VCaP (cell line): ENCODE data around the gene LMBR1L.

Experiments
- H3K27ac ChIP-seq: fragments of 450-650 bp; 2 replicates; pipeline ENCODE4 v1.5.1; 2017
- TF ChIP-seq, protein P1 (sequence below): fragments of 450-650 bp; conservative IDR thresholded peaks from 2 replicates; pipeline ENCODE4 v1.5.1; 2017; ENCODE audit warnings: mild to moderate bottlenecking, moderate library complexity

LMBR1L gene

DNA sequence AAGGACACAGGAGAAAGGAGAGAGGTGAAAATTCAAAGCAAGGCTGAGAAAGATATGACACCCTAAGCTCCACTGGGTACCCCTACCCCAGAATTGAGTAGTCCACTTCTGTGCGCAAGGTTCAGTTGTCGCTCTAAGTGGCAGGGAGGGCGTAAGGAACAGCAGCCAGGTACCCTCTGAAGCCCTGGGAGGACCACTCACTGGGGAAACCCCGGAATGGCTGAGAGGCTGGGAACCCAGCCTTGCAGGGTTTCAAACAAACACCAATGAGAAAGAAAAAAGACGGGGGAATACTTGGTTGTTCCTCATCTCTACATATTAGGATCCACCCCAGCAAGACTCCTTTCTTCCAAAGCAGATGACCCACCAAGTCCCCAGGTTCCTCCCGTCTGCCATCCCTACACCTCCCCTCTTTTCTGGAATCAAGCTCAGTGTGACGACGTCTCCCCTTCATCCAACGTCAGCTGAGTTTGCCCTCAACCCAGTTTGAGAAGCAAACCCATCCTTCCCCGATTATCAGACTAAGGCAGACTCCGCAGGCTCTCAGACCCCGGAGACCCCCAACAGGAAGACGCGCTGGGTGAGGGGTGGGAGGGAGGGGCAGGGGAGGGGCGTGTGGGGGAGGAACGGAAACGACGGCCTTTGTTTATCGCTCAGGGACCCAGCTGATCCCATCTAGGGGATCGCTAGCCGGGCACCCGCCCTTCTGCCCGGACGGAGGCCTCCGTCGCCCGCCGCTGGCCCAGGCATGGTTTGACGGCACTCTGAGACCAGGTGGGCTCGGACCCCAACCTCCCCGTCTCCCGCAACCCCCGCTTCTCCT lies 795 bp downstream of the LMBR1L start:
- H3K27ac ChIP-seq: peak overlapping the region; percentile 88
- TF ChIP-seq, protein P1, sequence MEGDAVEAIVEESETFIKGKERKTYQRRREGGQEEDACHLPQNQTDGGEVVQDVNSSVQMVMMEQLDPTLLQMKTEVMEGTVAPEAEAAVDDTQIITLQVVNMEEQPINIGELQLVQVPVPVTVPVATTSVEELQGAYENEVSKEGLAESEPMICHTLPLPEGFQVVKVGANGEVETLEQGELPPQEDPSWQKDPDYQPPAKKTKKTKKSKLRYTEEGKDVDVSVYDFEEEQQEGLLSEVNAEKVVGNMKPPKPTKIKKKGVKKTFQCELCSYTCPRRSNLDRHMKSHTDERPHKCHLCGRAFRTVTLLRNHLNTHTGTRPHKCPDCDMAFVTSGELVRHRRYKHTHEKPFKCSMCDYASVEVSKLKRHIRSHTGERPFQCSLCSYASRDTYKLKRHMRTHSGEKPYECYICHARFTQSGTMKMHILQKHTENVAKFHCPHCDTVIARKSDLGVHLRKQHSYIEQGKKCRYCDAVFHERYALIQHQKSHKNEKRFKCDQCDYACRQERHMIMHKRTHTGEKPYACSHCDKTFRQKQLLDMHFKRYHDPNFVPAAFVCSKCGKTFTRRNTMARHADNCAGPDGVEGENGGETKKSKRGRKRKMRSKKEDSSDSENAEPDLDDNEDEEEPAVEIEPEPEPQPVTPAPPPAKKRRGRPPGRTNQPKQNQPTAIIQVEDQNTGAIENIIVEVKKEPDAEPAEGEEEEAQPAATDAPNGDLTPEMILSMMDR: no peak

GRCh38 chr12:49108958-49109404 lies 1.7 kb downstream of the LMBR1L start:
- TF ChIP-seq, protein P1: no peak
- peak overlapping the region; percentile 88 for H3K27ac ChIP-seq

DNA sequence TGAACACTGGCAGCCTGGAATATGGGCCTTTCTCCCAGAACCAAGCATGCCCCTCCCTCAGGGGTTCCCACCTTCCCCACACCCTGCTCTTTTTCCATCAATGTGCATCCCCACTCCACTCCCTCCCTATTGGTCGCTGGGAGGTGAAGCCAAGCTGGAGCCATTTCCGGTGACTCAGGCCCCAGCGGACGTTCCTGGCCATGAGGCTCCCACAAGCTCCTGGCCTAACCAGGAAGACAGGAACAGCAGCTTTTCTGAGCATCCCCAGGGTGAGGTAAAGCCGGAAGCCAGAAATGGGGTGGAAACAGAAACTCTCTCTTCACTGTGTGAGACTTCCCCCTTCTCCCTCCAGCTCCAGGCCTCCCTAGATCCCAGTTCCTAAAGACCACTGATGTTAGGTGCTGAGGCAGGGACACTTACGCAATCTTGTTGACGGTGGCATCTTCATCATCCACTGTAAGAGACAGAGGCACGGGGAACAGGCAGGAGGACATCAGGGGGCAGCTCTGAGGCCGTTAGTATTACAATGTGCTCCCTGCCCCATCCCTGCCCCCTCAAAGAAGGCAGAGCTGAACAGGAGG lies 5.1 kb downstream of the LMBR1L start:
- H3K27ac ChIP-seq: no peak overlapping the region
- TF ChIP-seq, protein P1: no peak

GRCh38 chr12:49104822-49105221 lies 5.8 kb downstream of the LMBR1L start:
- no peak overlapping the region for H3K27ac ChIP-seq
- TF ChIP-seq, protein P1: no peak

GRCh38 chr12:49100380-49100779 lies 10.3 kb downstream of the LMBR1L start:
- H3K27ac ChIP-seq: no peak overlapping the region
- TF ChIP-seq, protein P1: no peak

DNA sequence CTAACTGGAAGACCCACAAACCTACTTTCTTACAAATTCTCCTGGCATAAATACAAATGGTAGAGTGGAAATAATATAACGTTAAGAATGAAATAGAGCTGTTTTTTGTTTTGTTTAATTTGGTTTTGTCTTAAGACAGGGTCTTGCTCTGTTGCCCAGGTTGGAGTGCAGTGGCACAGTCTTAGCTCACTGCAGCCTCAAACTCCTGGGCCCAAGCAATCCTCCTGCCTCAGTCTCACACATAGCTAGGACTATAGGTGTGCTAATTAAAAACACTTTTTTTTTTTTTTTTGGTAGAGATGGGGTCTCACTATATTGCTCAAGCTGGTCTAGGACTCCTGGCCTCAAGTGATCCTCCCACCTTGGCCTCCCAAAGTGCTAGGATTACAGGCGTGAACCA lies 11.9 kb downstream of the LMBR1L start:
- TF ChIP-seq, protein P1: no peak
- no peak overlapping the region for H3K27ac ChIP-seq

GRCh38 chr12:49098035-49098451 lies 12.6 kb downstream of the LMBR1L start:
- no peak overlapping the region for H3K27ac ChIP-seq
- TF ChIP-seq, protein P1: peak; percentile 78
